Ovary (tissue), 9 donors: ENCODE measurements around the gene CLNK. TPM values are rescaled to one million over a fixed set of nuclear protein-coding genes. Genes with fewer than 3 reads are reported as not detected.

Experiments
- DNase-seq, 5 donors: peaks; one replicate each; pipeline ENCODE4 v3.0.0-alpha.2; 2019 to 2020
- H3K27ac ChIP-seq, 2 donors: fragments of 200-600 bp; one replicate each; pipeline versions ENCODE4 v1.5.1 to v1.8.0; 2019 to 2022
- H3K27me3 ChIP-seq: fragments of 200-600 bp; one replicate; pipeline ENCODE4 v1.8.0; 2022
- H3K36me3 ChIP-seq: fragments of 200-600 bp; sonication (generic); one replicate; pipeline ENCODE4 v1.5.1; 2019
- H3K4me1 ChIP-seq: one replicate; pipeline ENCODE4 v1.8.1; 2013; ENCODE audit warnings: mild to moderate bottlenecking, moderate library complexity; ENCODE audit not compliant: insufficient read depth
- H3K4me3 ChIP-seq: fragments of 200-600 bp; sonication (generic); one replicate; pipeline ENCODE4 v1.5.1; 2017
- H3K9me3 ChIP-seq, 2 donors: fragments of 200-600 bp in 1 of 2; sonication (generic) in 1 of 2; one replicate each; pipeline versions ENCODE4 v1.5.1 to v1.8.1; 2013 to 2019; ENCODE audit warnings: mild to moderate bottlenecking in 1 of 2, moderate library complexity in 1 of 2
- EP300 ChIP-seq: sonication (generic); formaldehyde crosslinking; IDR thresholded peaks from one replicate; pipeline ENCODE4 v1.6.1; 2017; ENCODE audit warnings: antibody characterized with exemption
- POLR2A ChIP-seq: fragments of 450-650 bp; IDR thresholded peaks from one replicate; pipeline ENCODE4 v1.6.1; 2017; ENCODE audit warnings: antibody characterized with exemption, mild to moderate bottlenecking, moderate library complexity
- WGBS, 3 donors: extraction: QIAGEN DNeasy Blood & Tissue Kit in 1 of 3; methylation state at CpG; one replicate each; pipeline versions ENCODE4 v1.1.5 to v1.1.7; 2013 to 2017; 5-methylcytosine and 5-hydroxymethylcytosine counted together
- intact Hi-C, 4 donors: fragments of 100-400 bp; cut with DNase I; formaldehyde crosslinking; loops; one replicate each; pipeline versions ENCODE4 v1.11.0 to v1.15.1; 2022 to 2023
- polyA plus RNA-seq, 2 donors: library from polyadenylated mRNA; stranded (reverse); fragments of 200-250 nt in 1 of 2; fragments of 350-450 nt in 1 of 2; fragmentation: Illumina TruSeq in 1 of 2; extraction: RNeasy Lipid Tissue Mini Kit (QIAGEN cat#74804) in 1 of 2; gene quantifications; one replicate each; pipeline ENCODE4 v1.2.3, GENCODE V29; 2013 to 2014
- total RNA-seq, 7 donors: library from RNA; depleted of rRNA in 2 of 7; stranded (reverse); fragments of >200 nt in 2 of 7; fragmentation: NEBNext Ultra II Directional in 3 of 7; extraction: Animal tissue kit (Norgen Biotek cat#: 25700) in 3 of 7; gene quantifications; one replicate each; pipeline versions ENCODE4 v1.1.0 to v1.2.4, GENCODE V29; 2016 to 2023
- TF ChIP-seq, protein P1 (sequence below), 3 donors: fragments of 450-650 bp in 2 of 3; fragments of 200-600 bp in 1 of 3; IDR thresholded peaks; one replicate each; pipeline versions ENCODE4 v1.5.1 to v1.8.0; 2016 to 2022; ENCODE audit warnings: antibody characterized with exemption in 3 of 3, mild to moderate bottlenecking in 1 of 3
- donor health status: DM: no; HTN: no; CAD: no; lungs with moderate emphysema.
- donor health status: DM: no; HTN: no; CAD: no.
- donor health status: Bipolar disorder and iron deficiency.
- donor health status: DM: yes; HTN: yes; CAD: no.
- donor health status: DM: no; HTN: no; CAD: no.
- donor health status: DM: yes; HTN: yes; CAD: no.

The CLNK gene
- total and polyA plus RNA-seq, 9 donors, result 0.10 to 0.23 (median 0.22) TPM; not detected in 6

DNA sequence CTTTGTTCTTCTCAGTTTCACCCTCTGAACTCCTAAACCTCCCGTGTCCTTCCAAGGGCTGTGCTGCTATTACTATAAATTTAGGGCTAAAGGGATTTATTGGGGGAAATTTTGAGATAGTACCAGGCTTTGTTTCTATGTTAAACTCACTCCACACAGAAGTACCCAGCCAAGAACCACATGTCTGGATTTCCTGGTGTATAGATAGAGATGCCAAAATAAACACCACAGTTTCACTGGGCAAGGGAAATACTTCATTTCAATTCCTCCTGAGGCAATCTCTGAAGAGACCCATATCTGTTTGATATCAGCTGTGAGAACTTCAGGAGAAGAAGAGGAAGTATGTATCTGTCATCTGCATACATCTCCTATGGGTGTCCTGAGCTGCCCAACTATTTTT lies 21.7 kb upstream of the CLNK start:
- no peaks in the 10 kb centered on the region for H3K36me3 ChIP-seq
- DNase-seq, result no peak
- no peak overlapping the region for H3K4me3 ChIP-seq
- no peaks in the 10 kb centered on the region for H3K9me3 ChIP-seq
- TF ChIP-seq EP300 (no peak), POLR2A (no peak)
- TF ChIP-seq, protein P1, sequence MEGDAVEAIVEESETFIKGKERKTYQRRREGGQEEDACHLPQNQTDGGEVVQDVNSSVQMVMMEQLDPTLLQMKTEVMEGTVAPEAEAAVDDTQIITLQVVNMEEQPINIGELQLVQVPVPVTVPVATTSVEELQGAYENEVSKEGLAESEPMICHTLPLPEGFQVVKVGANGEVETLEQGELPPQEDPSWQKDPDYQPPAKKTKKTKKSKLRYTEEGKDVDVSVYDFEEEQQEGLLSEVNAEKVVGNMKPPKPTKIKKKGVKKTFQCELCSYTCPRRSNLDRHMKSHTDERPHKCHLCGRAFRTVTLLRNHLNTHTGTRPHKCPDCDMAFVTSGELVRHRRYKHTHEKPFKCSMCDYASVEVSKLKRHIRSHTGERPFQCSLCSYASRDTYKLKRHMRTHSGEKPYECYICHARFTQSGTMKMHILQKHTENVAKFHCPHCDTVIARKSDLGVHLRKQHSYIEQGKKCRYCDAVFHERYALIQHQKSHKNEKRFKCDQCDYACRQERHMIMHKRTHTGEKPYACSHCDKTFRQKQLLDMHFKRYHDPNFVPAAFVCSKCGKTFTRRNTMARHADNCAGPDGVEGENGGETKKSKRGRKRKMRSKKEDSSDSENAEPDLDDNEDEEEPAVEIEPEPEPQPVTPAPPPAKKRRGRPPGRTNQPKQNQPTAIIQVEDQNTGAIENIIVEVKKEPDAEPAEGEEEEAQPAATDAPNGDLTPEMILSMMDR (IDR thresholded peaks at IDR 0.05), result no peak
- peaks cover 4% of the 10 kb centered on the region for H3K4me1 ChIP-seq
- 45 to 68% (median 68%) methylated on average over 1 of the region's 1 CpG for WGBS, 3 donors
- H3K27me3 ChIP-seq, result no peaks in the 10 kb centered on the region
- H3K27ac ChIP-seq, result no peak overlapping the region
- intact Hi-C loops, result no loop called here

DNA sequence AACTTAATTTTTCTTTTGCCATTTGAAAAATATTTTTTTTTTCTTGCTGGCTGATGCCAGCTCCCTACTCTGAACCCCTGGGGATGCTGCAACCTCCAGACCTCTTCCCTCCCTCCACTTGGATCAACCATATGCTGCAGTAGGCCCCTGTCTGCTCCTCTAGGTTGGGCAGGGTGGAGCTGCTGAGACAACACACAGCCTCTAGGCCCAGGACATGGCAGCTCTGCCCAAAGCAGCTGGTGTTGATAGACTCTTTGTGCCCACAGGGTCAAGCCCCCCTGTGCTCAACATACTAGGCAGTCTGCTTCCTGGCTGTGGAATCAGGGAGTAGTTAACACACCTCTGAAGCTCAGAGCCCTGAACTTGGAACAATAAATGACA lies 19.9 kb upstream of the CLNK start:
- Histone ChIP-seq H3K4me1 (peaks cover 4% of the 10 kb centered on the region), H3K4me3 (no peak overlapping the region), H3K9me3 (no peaks in the 10 kb centered on the region), H3K27ac (no peak overlapping the region), H3K27me3 (no peaks in the 10 kb centered on the region), H3K36me3 (no peaks in the 10 kb centered on the region)
- intact Hi-C loops, result no loop called here
- DNase-seq, result no peak
- TF ChIP-seq EP300 (no peak), POLR2A (no peak)
- TF ChIP-seq, protein P1 (IDR thresholded peaks at IDR 0.05), result no peak

DNA sequence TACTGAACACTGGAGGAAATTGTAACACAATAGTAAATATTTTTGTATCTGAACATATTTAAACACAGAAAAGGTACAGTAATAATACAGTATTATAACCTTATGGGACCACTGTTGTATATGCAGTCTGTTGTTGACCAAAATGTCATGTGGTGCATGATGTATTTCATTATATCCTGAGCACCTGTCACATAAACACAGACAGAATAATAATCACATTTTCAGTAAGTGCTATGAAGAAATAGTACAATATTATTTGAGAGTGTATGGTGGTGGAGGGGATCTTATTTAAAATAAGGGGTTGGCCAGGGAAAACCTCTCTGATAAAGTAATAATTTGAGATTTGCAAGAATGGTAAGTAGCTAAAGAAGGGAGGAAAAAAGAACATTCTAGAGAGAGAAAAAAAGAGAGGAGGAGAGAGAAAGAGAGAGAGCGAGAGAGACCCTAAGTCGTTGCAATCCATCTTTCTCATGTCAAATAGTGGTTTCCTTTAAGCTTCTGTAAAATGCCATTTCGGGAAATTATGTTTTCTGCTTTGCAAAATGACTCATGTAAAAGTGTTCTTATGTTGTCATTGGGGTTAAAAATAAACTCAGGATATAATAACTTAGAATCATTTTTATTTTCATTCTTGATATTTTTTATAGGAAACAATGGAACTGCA lies 19.3 kb upstream of the CLNK start:
- 21 to 40% (median 22%) methylated on average over 3 of the region's 3 CpGs for WGBS, 3 donors
- Histone ChIP-seq H3K4me3 (no peak overlapping the region), H3K27ac (no peak overlapping the region), H3K27me3 (no peaks in the 10 kb centered on the region), H3K9me3 (no peaks in the 10 kb centered on the region), H3K4me1 (peaks cover 4% of the 10 kb centered on the region), H3K36me3 (no peaks in the 10 kb centered on the region)
- TF ChIP-seq POLR2A, result no peak
- intact Hi-C loops, result no loop called here
- DNase-seq, result no peak

DNA sequence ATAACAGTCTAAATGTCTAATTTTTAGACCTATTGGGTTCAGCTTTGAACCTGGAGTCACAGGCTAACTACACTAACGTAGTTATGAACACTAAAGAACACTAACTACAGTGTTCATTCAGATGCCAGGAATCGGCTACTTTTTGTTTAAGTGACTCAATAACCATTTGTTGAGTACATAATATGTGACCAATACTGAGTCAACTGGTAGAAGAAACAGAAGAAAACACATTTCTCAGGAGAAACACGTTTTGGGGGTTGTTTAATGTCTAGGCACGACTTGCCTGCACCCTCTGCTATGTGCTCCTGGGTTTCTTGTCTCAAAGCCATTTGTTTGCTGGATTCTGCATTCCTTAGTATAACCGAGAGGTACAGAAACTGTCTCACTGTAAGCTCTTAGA lies 18.6 kb upstream of the CLNK start:
- no peak overlapping the region for H3K27ac ChIP-seq
- H3K4me1 ChIP-seq, result peaks cover 4% of the 10 kb centered on the region
- intact Hi-C loops, result no loop called here
- no peaks in the 10 kb centered on the region for H3K27me3 ChIP-seq
- no peaks in the 10 kb centered on the region for H3K36me3 ChIP-seq
- TF ChIP-seq EP300 (no peak), POLR2A (no peak)
- TF ChIP-seq, protein P1 (IDR thresholded peaks at IDR 0.05), result no peak
- no peaks in the 10 kb centered on the region for H3K9me3 ChIP-seq
- WGBS, 3 donors, result 67 to 86% (median 85%) methylated on average over 5 of the region's 5 CpGs
- H3K4me3 ChIP-seq, result no peak overlapping the region
- DNase-seq, result no peak

DNA sequence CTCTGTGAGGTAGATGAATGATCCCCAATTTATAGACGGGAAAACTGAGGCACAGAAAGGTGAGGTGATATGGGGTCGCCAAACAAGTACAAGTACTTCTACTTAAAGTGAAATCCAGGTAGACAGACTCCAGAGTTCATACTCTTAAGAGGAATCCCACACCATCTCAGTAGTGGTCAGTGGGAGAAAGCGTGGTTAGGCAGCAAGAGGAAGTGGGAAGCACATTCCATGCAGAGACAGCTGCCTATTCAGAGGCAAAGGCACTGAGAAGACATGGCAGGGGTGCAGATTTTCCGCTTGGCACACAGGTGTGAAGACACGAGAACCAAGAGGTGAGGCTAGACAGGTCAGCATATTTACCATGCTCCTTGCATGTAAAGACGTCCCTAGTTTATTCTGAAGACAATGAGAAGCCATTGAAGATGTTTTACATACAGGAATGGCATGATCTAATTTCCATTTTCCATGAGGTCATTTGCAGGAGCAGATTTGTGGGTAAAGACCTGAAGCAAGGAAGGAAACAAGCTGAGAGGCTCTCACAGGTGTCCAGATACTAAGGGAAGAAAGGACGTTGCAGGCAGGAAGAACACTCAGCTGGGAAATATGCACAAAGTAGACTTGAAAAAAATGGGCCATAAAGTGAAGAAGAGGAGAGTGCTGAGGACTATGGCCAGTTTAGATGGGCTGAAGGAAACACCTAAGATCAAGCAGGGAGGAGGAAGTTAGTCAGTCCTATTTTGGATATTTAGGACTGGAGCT lies 17.3 kb upstream of the CLNK start:
- Histone ChIP-seq H3K36me3 (no peaks in the 10 kb centered on the region), H3K4me3 (no peak overlapping the region), H3K27me3 (no peaks in the 10 kb centered on the region), H3K4me1 (peaks cover 4% of the 10 kb centered on the region), H3K9me3 (no peaks in the 10 kb centered on the region), H3K27ac (no peak overlapping the region)
- 82 to 89% (median 85%) methylated on average over 7 of the region's 7 CpGs for WGBS, 3 donors
- TF ChIP-seq POLR2A (no peak), EP300 (no peak)
- TF ChIP-seq, protein P1 (IDR thresholded peaks at IDR 0.05), result no peak
- no peak for DNase-seq
- intact Hi-C loops, result no loop called here
